Cardiac fibroblast (primary cell): ENCODE measurements around the gene PRAMEF12.
"Not testable (repeated sequence)": the region's sequence is repeated elsewhere in the genome, so short reads cannot be mapped to it uniquely, and the experiment has no call there.

Experiments
- DNase-seq, 2 donors: peaks; one replicate each; pipeline versions ENCODE4 v3.0.0 to v3.0.0-alpha.2; 2010; ENCODE audit warnings: low read depth in 2 of 2
- H3K4me3 ChIP-seq, 2 donors: replicated peaks in 1 of 2; 1 replicate in 1 of 2; 2 replicates in 1 of 2; pipeline ENCODE4 v1.5.1; 2011; ENCODE audit warnings: low read depth in 2 of 2, low read length in 2 of 2, mild to moderate bottlenecking in 2 of 2, moderate library complexity in 1 of 2
- TF ChIP-seq, protein P1 (sequence below): IDR thresholded peaks from one replicate; pipeline ENCODE4 v1.5.1; 2011; ENCODE audit warnings: low read depth, mild to moderate bottlenecking, low read length, inconsistent platforms

Gene PRAMEF12

DNA sequence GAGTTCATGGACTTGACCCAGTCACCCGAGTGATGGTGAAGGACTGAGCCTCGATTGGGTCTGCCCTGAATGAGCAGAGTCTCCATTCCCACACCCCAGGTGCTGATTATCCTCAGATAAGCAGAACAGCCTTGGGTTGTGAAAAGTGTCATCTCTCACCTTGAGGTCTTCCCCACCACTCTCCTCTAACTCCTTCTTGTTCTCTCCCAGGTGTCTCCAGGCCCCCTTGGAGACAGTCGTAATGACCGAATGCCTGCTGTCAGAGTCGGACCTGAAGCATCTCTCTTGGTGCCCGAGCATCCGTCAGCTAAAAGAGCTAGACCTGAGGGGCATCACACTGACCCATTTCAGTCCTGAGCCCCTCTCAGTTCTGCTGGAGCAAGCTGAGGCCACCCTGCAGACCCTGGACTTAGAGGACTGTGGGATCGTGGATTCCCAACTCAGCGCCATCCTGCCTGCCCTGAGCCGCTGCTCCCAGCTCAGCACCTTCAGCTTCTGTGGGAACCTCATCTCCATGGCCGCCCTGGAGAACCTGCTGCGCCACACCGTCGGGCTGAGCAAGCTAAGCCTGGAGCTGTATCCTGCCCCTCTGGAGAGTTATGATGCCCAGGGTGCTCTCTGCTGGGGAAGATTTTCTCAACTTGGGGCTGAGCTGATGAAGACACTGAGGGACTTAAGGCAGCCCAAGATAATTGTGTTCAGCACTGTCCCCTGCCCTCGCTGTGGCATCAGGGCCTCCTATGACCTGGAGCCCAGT, 3.4 kb downstream of the PRAMEF12 start:
- no peak for DNase-seq
- H3K4me3 ChIP-seq = no peak overlapping the region
- TF ChIP-seq, protein P1, sequence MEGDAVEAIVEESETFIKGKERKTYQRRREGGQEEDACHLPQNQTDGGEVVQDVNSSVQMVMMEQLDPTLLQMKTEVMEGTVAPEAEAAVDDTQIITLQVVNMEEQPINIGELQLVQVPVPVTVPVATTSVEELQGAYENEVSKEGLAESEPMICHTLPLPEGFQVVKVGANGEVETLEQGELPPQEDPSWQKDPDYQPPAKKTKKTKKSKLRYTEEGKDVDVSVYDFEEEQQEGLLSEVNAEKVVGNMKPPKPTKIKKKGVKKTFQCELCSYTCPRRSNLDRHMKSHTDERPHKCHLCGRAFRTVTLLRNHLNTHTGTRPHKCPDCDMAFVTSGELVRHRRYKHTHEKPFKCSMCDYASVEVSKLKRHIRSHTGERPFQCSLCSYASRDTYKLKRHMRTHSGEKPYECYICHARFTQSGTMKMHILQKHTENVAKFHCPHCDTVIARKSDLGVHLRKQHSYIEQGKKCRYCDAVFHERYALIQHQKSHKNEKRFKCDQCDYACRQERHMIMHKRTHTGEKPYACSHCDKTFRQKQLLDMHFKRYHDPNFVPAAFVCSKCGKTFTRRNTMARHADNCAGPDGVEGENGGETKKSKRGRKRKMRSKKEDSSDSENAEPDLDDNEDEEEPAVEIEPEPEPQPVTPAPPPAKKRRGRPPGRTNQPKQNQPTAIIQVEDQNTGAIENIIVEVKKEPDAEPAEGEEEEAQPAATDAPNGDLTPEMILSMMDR = no peak

DNA sequence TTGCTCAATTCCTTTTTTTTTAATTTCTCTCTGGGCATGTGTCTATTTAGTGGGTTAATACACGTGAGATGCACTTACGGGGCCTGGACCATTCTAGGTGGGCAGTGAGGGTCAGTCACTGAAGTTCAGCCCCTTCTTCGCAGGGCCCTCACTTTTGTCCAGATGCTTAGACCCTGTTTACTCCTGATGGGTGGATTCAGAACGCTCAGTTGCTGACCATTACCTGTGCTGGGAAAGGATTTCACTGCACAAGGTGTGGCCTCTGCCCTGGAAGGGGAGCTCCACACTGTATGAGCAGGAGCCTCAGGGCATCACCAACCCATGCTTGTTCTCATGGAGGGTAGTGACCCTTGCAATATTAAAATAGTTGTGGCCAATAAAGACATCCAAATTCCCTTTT, 4.5 kb downstream of the PRAMEF12 start:
- DNase-seq = no peak
- TF ChIP-seq, protein P1 = no peak
- H3K4me3 ChIP-seq = no peak overlapping the region

DNA sequence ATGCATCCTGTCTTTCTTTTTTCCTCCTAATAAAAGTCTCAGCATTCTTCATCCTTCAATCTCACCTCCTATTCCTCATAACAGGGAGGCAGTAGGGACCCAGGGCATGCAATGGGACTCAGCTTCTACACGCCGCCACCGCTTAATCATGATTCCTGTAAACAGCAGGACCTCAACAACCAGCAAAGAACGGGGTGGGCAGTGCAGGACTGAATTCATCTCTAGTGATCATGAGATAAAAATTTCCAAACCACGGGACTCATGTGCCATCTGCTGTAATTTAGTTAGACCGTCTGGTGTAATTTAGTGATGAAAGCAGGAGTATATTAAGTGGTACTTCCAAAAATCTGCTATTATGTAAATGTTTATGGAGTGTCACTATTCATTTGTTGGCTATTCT, 5.4 kb downstream of the PRAMEF12 start:
- TF ChIP-seq, protein P1 = no peak
- H3K4me3 ChIP-seq = no peak overlapping the region
- DNase-seq = no peak

DNA sequence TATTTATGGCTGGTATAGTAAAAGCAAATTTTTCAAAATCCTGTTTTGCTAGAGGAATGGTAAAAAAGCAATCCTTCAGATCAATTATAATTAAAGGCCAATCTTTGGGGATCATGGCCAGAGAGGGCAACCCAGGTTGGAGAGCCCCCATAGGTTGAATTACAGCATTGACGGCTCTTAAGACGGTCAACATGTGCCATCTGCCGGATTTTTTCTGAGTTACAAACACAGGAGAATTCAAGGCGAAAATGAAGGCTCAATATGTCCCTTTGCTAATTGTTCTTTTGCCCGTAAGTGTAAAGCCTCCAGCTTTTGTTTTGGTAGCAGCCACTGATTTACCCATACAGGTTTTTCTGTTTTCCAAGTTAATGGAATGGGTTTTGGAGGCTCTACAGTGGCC, 8.0 kb downstream of the PRAMEF12 start:
- H3K4me3 ChIP-seq, DNase-seq: not testable (repeated sequence)

DNA sequence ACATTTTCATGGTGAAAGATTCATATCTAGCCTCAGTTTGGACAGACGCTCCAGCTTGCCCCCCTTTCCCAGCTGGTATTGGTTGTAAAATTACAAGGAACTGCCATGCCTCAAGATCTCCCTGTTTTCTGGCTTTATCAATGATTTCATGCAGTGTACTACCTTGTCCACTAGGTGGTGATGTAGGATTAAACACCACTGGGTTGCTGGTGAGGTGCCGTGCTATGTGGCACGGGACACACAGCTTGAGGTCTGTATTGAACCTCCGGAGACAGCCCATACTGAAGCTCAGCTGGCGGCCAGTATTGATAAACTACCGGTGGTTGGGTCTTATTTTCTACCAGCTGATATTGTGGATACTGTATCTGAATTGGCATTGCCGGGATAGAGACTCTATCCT, 10.2 kb downstream of the PRAMEF12 start:
- H3K4me3 ChIP-seq = not testable (repeated sequence)
- peak in 1 of 2 donors; percentile 8 for DNase-seq

DNA sequence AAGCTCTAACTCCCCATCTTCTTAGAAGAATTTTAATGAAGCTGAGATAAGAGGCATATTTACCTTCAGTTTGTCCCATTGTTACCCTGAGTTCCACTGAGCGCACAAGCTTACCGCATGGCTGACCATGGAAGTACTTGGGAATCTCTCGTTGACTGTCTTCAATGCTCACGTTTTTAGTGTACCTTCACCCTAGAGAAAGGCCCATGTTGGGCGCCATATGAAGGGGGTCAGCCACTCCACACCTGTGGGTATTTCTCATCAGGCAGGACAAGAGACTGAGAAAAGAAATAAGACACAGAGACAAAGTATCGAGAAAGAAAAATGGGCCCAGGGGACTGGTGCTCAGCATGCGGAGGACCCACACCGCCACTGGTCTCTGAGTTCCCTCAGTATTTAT, 11.2 kb downstream of the PRAMEF12 start:
- H3K4me3 ChIP-seq, DNase-seq: not testable (repeated sequence)

DNA sequence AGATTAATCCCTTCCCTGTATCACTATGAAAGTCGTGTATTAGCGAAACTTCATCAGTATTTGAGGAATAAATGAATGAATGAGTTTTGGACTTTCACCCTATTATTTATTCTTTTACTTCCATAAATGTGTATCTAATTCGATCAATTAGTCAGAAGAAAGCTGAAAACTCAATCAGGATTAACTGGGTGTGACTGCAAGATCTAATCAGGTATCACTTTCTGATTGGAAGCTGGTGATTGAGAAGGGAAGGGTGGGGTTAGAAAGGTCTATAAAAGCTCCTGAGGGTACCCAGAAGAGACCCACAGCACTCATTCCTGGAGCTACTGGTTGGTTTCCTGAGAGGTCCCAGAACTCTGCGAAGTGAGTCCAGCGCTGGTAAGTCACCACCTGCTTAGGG, 17.6 kb downstream of the PRAMEF12 start, which contains the start of gene PRAMEF1:
Gene PRAMEF1, plus strand, starts transcription at position 301 of the 400 bp plus-strand sequence. CDS start 1,831 bp downstream, outside the sequence.
- DNase-seq, H3K4me3 ChIP-seq: not testable (repeated sequence)

DNA sequence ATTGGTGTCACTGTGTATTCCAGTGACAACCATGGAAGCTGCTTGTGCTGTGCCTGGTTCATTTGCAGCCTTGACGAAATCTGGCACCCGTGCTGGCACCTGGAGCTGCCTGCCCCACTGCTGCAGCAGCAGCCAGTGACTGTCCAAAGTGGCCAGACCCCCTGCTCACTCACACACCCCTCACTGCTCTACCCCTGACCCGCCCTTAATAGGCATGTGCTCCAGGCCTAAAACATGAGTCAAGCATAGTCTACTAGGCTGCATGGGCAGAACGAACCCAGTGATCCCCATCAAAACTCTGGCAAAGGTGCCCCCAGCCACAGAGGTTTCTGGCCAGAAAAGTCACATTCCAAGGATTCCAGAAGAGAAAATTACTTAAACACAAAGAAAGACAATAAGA, 25.4 kb downstream of the PRAMEF12 start:
- H3K4me3 ChIP-seq = no peak overlapping the region
- no peak for DNase-seq
- TF ChIP-seq, protein P1 = no peak

DNA sequence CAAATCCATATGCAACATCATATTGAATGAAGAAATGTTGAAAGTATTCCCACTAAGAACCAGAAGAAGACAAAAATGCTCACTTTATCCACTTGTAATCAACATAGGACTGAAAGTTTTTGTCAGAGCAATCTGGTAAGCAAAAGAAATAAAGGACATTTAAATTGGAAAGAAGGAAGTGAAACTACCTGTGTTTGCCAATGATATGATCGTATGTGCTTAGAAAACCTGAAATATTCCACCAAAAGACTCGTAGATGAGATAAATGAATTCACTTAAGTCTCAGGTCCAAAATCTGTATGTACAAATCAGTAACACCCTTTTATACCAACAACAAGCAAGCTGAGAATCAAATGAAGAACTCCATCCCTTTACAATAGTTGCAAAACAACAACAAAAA, 26.2 kb downstream of the PRAMEF12 start:
- H3K4me3 ChIP-seq = no peak overlapping the region
- TF ChIP-seq, protein P1 = no peak
- DNase-seq = no peak
